Measurements from ENCODE around the gene BRSK2. TPM values are rescaled to one million over a fixed set of nuclear protein-coding genes. Genes with fewer than 3 reads are reported as not detected.

BRSK2 gene
- total and polyA plus RNA-seq, 4 donors, result 0.35 to 0.56 (median 0.52) TPM

GRCh38 chr11:1353383-1354124, 36.2 kb upstream of the BRSK2 start:
- WGBS, 2 donors, result 81 to 87% methylated on average over 32 of the region's 32 CpGs

GRCh38 chr11:1354125-1354938, 35.4 kb upstream of the BRSK2 start:
- no peaks in the 10 kb centered on the region for H3K36me3 ChIP-seq (ENCODE audit: control insufficient read depth in 4 of 4, insufficient read depth in 4 of 4, low read length in 4 of 4)
- no peak overlapping the region for H3K4me3 ChIP-seq
- ATAC-seq (ENCODE audit: insufficient read depth, low FRiP score), result no peak
- no peak overlapping the region for H3K9ac ChIP-seq (ENCODE audit: insufficient read depth in 1 of 2, low read length in 2 of 2)
- no peaks in the 10 kb centered on the region for H3K9me3 ChIP-seq (ENCODE audit: control insufficient read depth in 4 of 4, insufficient read depth in 3 of 4, low read length in 3 of 4)
- 77 to 79% methylated on average over 32 of the region's 32 CpGs for WGBS, 2 donors
- TF ChIP-seq CTCF (IDR thresholded peaks at IDR 0.05; ENCODE audit: control extremely low read depth, extremely low read depth), result no peak
- no peak overlapping the region for H3K27ac ChIP-seq (ENCODE audit: low read depth in 1 of 2, low read length in 1 of 2)
- DNase-seq, result no peak
- H3K27me3 ChIP-seq (ENCODE audit: control insufficient read depth in 3 of 3, insufficient read depth in 3 of 3, low read length in 2 of 3), result peaks cover 0 to 3% (median 0%) of the 10 kb centered on the region in 3 donors
- peaks cover 0 to 5% (median 0%) of the 10 kb centered on the region in 5 donors for H3K4me1 ChIP-seq (ENCODE audit: control insufficient read depth in 5 of 5, insufficient read depth in 5 of 5, low read length in 5 of 5)

More at GRCh38 chr11:1353383-1354124, 36.2 kb upstream of the BRSK2 start:
- H3K27ac ChIP-seq (ENCODE audit: low read depth in 1 of 2, low read length in 1 of 2), result no peak overlapping the region
- no peak overlapping the region for H3K4me3 ChIP-seq
- DNase-seq, result no peak
- no peak overlapping the region for H3K9ac ChIP-seq (ENCODE audit: insufficient read depth in 1 of 2, low read length in 2 of 2)
- ATAC-seq (ENCODE audit: insufficient read depth, low FRiP score), result no peak
- TF ChIP-seq CTCF (IDR thresholded peaks at IDR 0.05; ENCODE audit: control extremely low read depth, extremely low read depth), result no peak
- peaks cover 0 to 3% (median 0%) of the 10 kb centered on the region in 3 donors for H3K27me3 ChIP-seq (ENCODE audit: control insufficient read depth in 3 of 3, insufficient read depth in 3 of 3, low read length in 2 of 3)
- H3K9me3 ChIP-seq (ENCODE audit: control insufficient read depth in 4 of 4, insufficient read depth in 3 of 4, low read length in 3 of 4), result no peaks in the 10 kb centered on the region
- H3K4me1 ChIP-seq (ENCODE audit: control insufficient read depth in 5 of 5, insufficient read depth in 5 of 5, low read length in 5 of 5), result peaks cover 0 to 8% (median 0%) of the 10 kb centered on the region in 5 donors
- no peaks in the 10 kb centered on the region for H3K36me3 ChIP-seq (ENCODE audit: control insufficient read depth in 4 of 4, insufficient read depth in 4 of 4, low read length in 4 of 4)

GRCh38 chr11:1356007-1356435, 33.7 kb upstream of the BRSK2 start:
- Histone ChIP-seq H3K9ac (ENCODE audit: insufficient read depth in 1 of 2, low read length in 2 of 2) (no peak overlapping the region), H3K4me1 (ENCODE audit: control insufficient read depth in 5 of 5, insufficient read depth in 5 of 5, low read length in 5 of 5) (peaks cover 0 to 5% (median 0%) of the 10 kb centered on the region in 5 donors), H3K9me3 (ENCODE audit: control insufficient read depth in 4 of 4, insufficient read depth in 3 of 4, low read length in 3 of 4) (no peaks in the 10 kb centered on the region), H3K27ac (ENCODE audit: low read depth in 1 of 2, low read length in 1 of 2) (no peak overlapping the region), H3K36me3 (ENCODE audit: control insufficient read depth in 4 of 4, insufficient read depth in 4 of 4, low read length in 4 of 4) (no peaks in the 10 kb centered on the region), H3K27me3 (ENCODE audit: control insufficient read depth in 3 of 3, insufficient read depth in 3 of 3, low read length in 2 of 3) (no peaks in the 10 kb centered on the region), H3K4me3 (no peak overlapping the region)
- DNase-seq (no peak), ATAC-seq (ENCODE audit: insufficient read depth, low FRiP score) (no peak)
- TF ChIP-seq CTCF (IDR thresholded peaks at IDR 0.05; ENCODE audit: control extremely low read depth, extremely low read depth), result no peak
- 45 to 63% methylated on average over 14 of the region's 14 CpGs for WGBS, 2 donors

Measured in lung (tissue), 12 donors.